Keratinocyte (primary cell): Measurements from ENCODE around the gene GABRD. TPM values are rescaled to one million over a fixed set of nuclear protein-coding genes. Genes with fewer than 3 reads are reported as not detected.

Experiments used
- DNase-seq: peaks from one replicate; pipeline ENCODE4 v3.0.0-alpha.2; 2011; ENCODE audit warnings: low read depth, missing footprints, low spot score
- FAIRE-seq: peaks from 2 replicates; lab custom pipeline; 2011; peaks lifted over from hg19 to GRCh38; lab: Jason Lieb, UNC
- H2AFZ ChIP-seq: 2 replicates; pipeline ENCODE4 v1.6.0; 2012; ENCODE audit warnings: low read length, control low read depth, inconsistent platforms; ENCODE audit not compliant: control insufficient read depth
- H3K27ac ChIP-seq: 2 replicates; pipeline ENCODE4 v1.5.1; 2011; ENCODE audit warnings: low read length; ENCODE audit not compliant: control insufficient read depth, insufficient read depth
- H3K27me3 ChIP-seq: 3 replicates; pipeline ENCODE4 v1.6.0; 2011; ENCODE audit warnings: low read length; ENCODE audit not compliant: control insufficient read depth, insufficient read depth; ENCODE audit errors: extremely low read depth
- H3K36me3 ChIP-seq, 2 experiments: 2 replicates in 1 of 2; 3 replicates in 1 of 2; pipeline ENCODE4 v1.5.1; 2011; ENCODE audit warnings: low read length in 2 of 2, mild to moderate bottlenecking in 1 of 2; ENCODE audit not compliant: control insufficient read depth in 2 of 2, insufficient read depth in 2 of 2; ENCODE audit errors: extremely low read depth in 1 of 2
- H3K4me1 ChIP-seq: 3 replicates; pipeline ENCODE4 v1.5.1; 2011; ENCODE audit warnings: low read length; ENCODE audit not compliant: control insufficient read depth, insufficient read depth; ENCODE audit errors: extremely low read depth
- H3K4me2 ChIP-seq: 3 replicates; pipeline ENCODE4 v1.6.0; 2011; ENCODE audit warnings: low read depth, low read length; ENCODE audit not compliant: control insufficient read depth, insufficient read depth; ENCODE audit errors: extremely low read depth
- H3K4me3 ChIP-seq, 3 experiments: fragments of 200-600 bp in 1 of 3; sonication (generic) in 1 of 3; 2 replicates in 2 of 3; 3 replicates in 1 of 3; pipeline ENCODE4 v1.5.1; 2011 to 2016; ENCODE audit warnings: low read length in 3 of 3, mild to moderate bottlenecking in 3 of 3, control low read depth in 2 of 3, inconsistent platforms in 1 of 3, low read depth in 1 of 3, mixed read lengths in 1 of 3, mixed run types in 1 of 3, moderate library complexity in 1 of 3; ENCODE audit not compliant: control insufficient read depth in 2 of 3, insufficient read depth in 2 of 3; ENCODE audit errors: extremely low read depth in 1 of 3
- H3K79me2 ChIP-seq: 2 replicates; pipeline ENCODE4 v1.6.0; 2012; ENCODE audit warnings: low read length; ENCODE audit not compliant: control insufficient read depth, insufficient read depth
- H3K9ac ChIP-seq: 3 replicates; pipeline ENCODE4 v1.6.0; 2011; ENCODE audit warnings: low read length; ENCODE audit not compliant: control insufficient read depth, insufficient read depth; ENCODE audit errors: extremely low read depth
- H3K9me1 ChIP-seq: 3 replicates; pipeline ENCODE4 v1.6.0; 2011; ENCODE audit warnings: low read length; ENCODE audit not compliant: control insufficient read depth, insufficient read depth; ENCODE audit errors: extremely low read depth
- H3K9me3 ChIP-seq: 2 replicates; pipeline ENCODE4 v1.5.1; 2012; ENCODE audit warnings: low read depth, low read length; ENCODE audit not compliant: control insufficient read depth
- H4K20me1 ChIP-seq: 3 replicates; pipeline ENCODE4 v1.6.0; 2011; ENCODE audit warnings: low read length; ENCODE audit not compliant: control insufficient read depth, insufficient read depth; ENCODE audit errors: extremely low read depth
- CTCF ChIP-seq, 3 experiments: IDR thresholded peaks in 1 of 3; conservative IDR thresholded peaks in 1 of 3; optimal IDR thresholded peaks in 1 of 3; 2 replicates in 2 of 3; 3 replicates in 1 of 3; pipeline versions ENCODE3 to v1.5.1; 2011; ENCODE audit warnings: low read length in 3 of 3, mild to moderate bottlenecking in 3 of 3, moderate library complexity in 2 of 3, control low read depth in 1 of 3, inconsistent platforms in 1 of 3; ENCODE audit not compliant: insufficient read depth in 2 of 3; ENCODE audit errors: extremely low read depth in 1 of 3
- EZH2 ChIP-seq: IDR thresholded peaks from one replicate; pipeline ENCODE4 v1.6.1; 2012; ENCODE audit warnings: inconsistent platforms, mild to moderate bottlenecking, low read length, moderate library complexity
- dilution Hi-C: fragments of 300-500 bp; cut with MboI; formaldehyde crosslinking; loops from one replicate; pipeline ENCODE4 v1.7.0; 2020; ENCODE audit warnings: low sequenced_read_pairs; ENCODE audit not compliant: extremely low pct_ligation_motif_present
- polyA plus RNA-seq, 5 experiments: library from polyadenylated mRNA; depleted of rRNA in 3 of 5; stranded (reverse) in 3 of 5; stranded (forward) in 1 of 5; unstranded in 1 of 5; fragments of >200 nt; gene quantifications; 1 replicate in 1 of 5; 2 replicates in 3 of 5; 3 replicates in 1 of 5; pipeline versions ENCODE4 v1.2.1 to v1.2.3, GENCODE V29; 2011 to 2012; ENCODE audit warnings: missing spikeins in 2 of 5, low read depth in 1 of 5, low replicate concordance in 1 of 5

GABRD gene
- polyA plus RNA-seq, 1 donor (not counting 4 experiments of a cell fraction or from before 2014, with no cell fraction given), result not detected

- Histone ChIP-seq H3K79me2 (no peaks in the 10 kb centered on the region), H3K9ac (no peak overlapping the region), H3K27ac (no peak overlapping the region), H3K9me1 (no peaks in the 10 kb centered on the region), H3K4me1 (no peaks in the 10 kb centered on the region), H3K4me2 (no peak overlapping the region), H3K27me3 (no peaks in the 10 kb centered on the region), H3K36me3 (no peaks in the 10 kb centered on the region), H3K9me3 (no peaks in the 10 kb centered on the region), H3K4me3 (no peak overlapping the region), H2AFZ (no peak overlapping the region), H4K20me1 (no peaks in the 10 kb centered on the region)
- dilution Hi-C loops, result no loop called here
- DNase-seq, result no peak
- TF ChIP-seq CTCF (optimal IDR thresholded peaks at IDR 0.05 in 1 of 3, IDR thresholded peaks at IDR 0.05 in 1 of 3, conservative IDR thresholded peaks at IDR 0.05 in 1 of 3; ENCODE audit: extremely low read depth in 1 of 3, insufficient read depth in 2 of 3, low read length in 3 of 3) (no peak), EZH2 (no peak)
- no peak for FAIRE-seq
These were observed 22.9 kb upstream of the GABRD start for GRCh38 chr1:1996207-1996651.

GRCh38 chr1:1997576-1997975, 21.6 kb upstream of the GABRD start:
- Histone ChIP-seq H3K4me3 (no peak overlapping the region), H3K4me2 (no peak overlapping the region), H3K9me1 (no peaks in the 10 kb centered on the region), H3K36me3 (no peaks in the 10 kb centered on the region), H3K4me1 (no peaks in the 10 kb centered on the region), H3K9me3 (no peaks in the 10 kb centered on the region), H3K79me2 (no peaks in the 10 kb centered on the region), H3K9ac (no peak overlapping the region), H3K27me3 (no peaks in the 10 kb centered on the region), H2AFZ (no peak overlapping the region), H3K27ac (no peak overlapping the region), H4K20me1 (no peaks in the 10 kb centered on the region)
- dilution Hi-C loops, result no loop called here
- DNase-seq (no peak), FAIRE-seq (no peak)
- TF ChIP-seq CTCF (optimal IDR thresholded peaks at IDR 0.05 in 1 of 3, IDR thresholded peaks at IDR 0.05 in 1 of 3, conservative IDR thresholded peaks at IDR 0.05 in 1 of 3; ENCODE audit: extremely low read depth in 1 of 3, insufficient read depth in 2 of 3, low read length in 3 of 3), result no peak
- no peak for TF ChIP-seq EZH2
